ENCODE data around the gene GLP1R.

GLP1R gene

GRCh38 chr6:39056191-39056590 is 7.6 kb downstream of the GLP1R start:
- no peak overlapping the region for H3K4me3 ChIP-seq (replicated peaks in 1 of 2; ENCODE audit: low read depth in 2 of 2, low read length in 2 of 2)
- DNase-seq (ENCODE audit: low read depth in 2 of 2), result no peak
- TF ChIP-seq CTCF (IDR thresholded peaks at IDR 0.05; ENCODE audit: low read depth, low read length), result no peak

- no peak overlapping the region for H3K4me3 ChIP-seq (replicated peaks in 1 of 2; ENCODE audit: low read depth in 2 of 2, low read length in 2 of 2)
- no peak for DNase-seq (ENCODE audit: low read depth in 2 of 2)
Measured at GRCh38 chr6:39056681-39057080, 8.1 kb downstream of the GLP1R start.

GRCh38 chr6:39057251-39058155 is 8.9 kb downstream of the GLP1R start:
- no peak for TF ChIP-seq CTCF (IDR thresholded peaks at IDR 0.05; ENCODE audit: low read depth, low read length)
- DNase-seq (ENCODE audit: low read depth in 2 of 2), result no peak
- H3K4me3 ChIP-seq (replicated peaks in 1 of 2; ENCODE audit: low read depth in 2 of 2, low read length in 2 of 2), result no peak overlapping the region

More at GRCh38 chr6:39056681-39057080, 8.1 kb downstream of the GLP1R start:
- no peak for TF ChIP-seq CTCF (IDR thresholded peaks at IDR 0.05; ENCODE audit: low read depth, low read length)

GRCh38 chr6:39058471-39059147 is 10.0 kb downstream of the GLP1R start:
- TF ChIP-seq CTCF (IDR thresholded peaks at IDR 0.05; ENCODE audit: low read depth, low read length), result no peak
- H3K4me3 ChIP-seq (replicated peaks in 1 of 2; ENCODE audit: low read depth in 2 of 2, low read length in 2 of 2), result no peak overlapping the region
- no peak for DNase-seq (ENCODE audit: low read depth in 2 of 2)

- peak in 1 of 2 donors; percentile 3 for DNase-seq (ENCODE audit: low read depth in 2 of 2)
- no peak for TF ChIP-seq CTCF (IDR thresholded peaks at IDR 0.05; ENCODE audit: low read depth, low read length)
- no peak overlapping the region for H3K4me3 ChIP-seq (replicated peaks in 1 of 2; ENCODE audit: low read depth in 2 of 2, low read length in 2 of 2)
Measured at GRCh38 chr6:39059496-39060310, 11.1 kb downstream of the GLP1R start.

- no peak for DNase-seq (ENCODE audit: low read depth in 2 of 2)
- no peak for TF ChIP-seq CTCF (IDR thresholded peaks at IDR 0.05; ENCODE audit: low read depth, low read length)
- H3K4me3 ChIP-seq (replicated peaks in 1 of 2; ENCODE audit: low read depth in 2 of 2, low read length in 2 of 2), result no peak overlapping the region
Measured at GRCh38 chr6:39060467-39061160, 12.0 kb downstream of the GLP1R start.
